HepG2 (cell line): ENCODE measurements around the gene ATP2A3. TPM values are rescaled to one million over a fixed set of nuclear protein-coding genes. Genes with fewer than 3 reads are reported as not detected.

Experiments used
- ATAC-seq: fragments of 200-7000 bp; cut with Tn5 transposase; 3 replicates; pipeline ENCODE4 v1.9.1; 2020; ENCODE audit warnings: mild to moderate bottlenecking, moderate library complexity
- BruUV-seq: library from RNA; stranded (reverse); fragments of 400-500 nt; replicated peaks from 2 replicates; lab custom pipeline; 2021; lab: Mats Ljungman, UMichigan
- CTCF ChIA-PET: fragments of 300-600 bp; formaldehyde crosslinking; extraction: SDS; loops from one replicate; lab custom pipeline; 2021; ENCODE audit warnings: low total read pairs, inconsistent platforms, low intra/inter-chr PET ratio; lab: Yijun Ruan, JAX
- POLR2A ChIA-PET: fragments of 350-600 bp; sonication (Branson Sonifier 250); formaldehyde crosslinking; loops from one replicate; lab custom pipeline; 2020; ENCODE audit warnings: antibody characterized with exemption, inconsistent platforms; lab: Yijun Ruan, JAX
- DNase-seq: peaks from one replicate; pipeline ENCODE4 v3.0.0-alpha.2; 2015; ENCODE audit warnings: low spot score
- FAIRE-seq: peaks from 3 replicates; lab custom pipeline; 2011; peaks lifted over from hg19 to GRCh38; lab: Jason Lieb, UNC
- H2AFZ ChIP-seq: one replicate; pipeline ENCODE4 v1.6.1; 2011; ENCODE audit warnings: low read length, inconsistent platforms
- H3K27ac ChIP-seq: fragments of 300-600 bp; 3 replicates; pipeline ENCODE4 v1.8.0; 2011; ENCODE audit warnings: mixed run types, mild to moderate bottlenecking, mixed read lengths, low read length, inconsistent platforms; ENCODE audit not compliant: insufficient read depth; ENCODE audit errors: extremely low read length
- H3K27me3 ChIP-seq, 2 experiments: fragments of 200-600 bp in 1 of 2; 2 replicates in 1 of 2; 3 replicates in 1 of 2; pipeline versions ENCODE4 v1.6.0 to v1.8.0; 2011; ENCODE audit warnings: low read length in 2 of 2, mild to moderate bottlenecking in 2 of 2, moderate library complexity in 2 of 2, inconsistent platforms in 1 of 2; ENCODE audit not compliant: insufficient read depth in 2 of 2, control insufficient read depth in 1 of 2
- H3K36me3 ChIP-seq, 2 experiments: fragments of 200-600 bp in 1 of 2; replicated peaks in 1 of 2; 2 replicates in 1 of 2; 3 replicates in 1 of 2; pipeline versions ENCODE4 v1.5.1 to v1.8.0; 2011; ENCODE audit warnings: low read length in 2 of 2, inconsistent platforms in 1 of 2; ENCODE audit not compliant: insufficient read depth in 2 of 2, control insufficient read depth in 1 of 2
- H3K4me1 ChIP-seq: 2 replicates; pipeline ENCODE4 v1.5.1; 2012; ENCODE audit warnings: low read length, inconsistent platforms; ENCODE audit not compliant: insufficient read depth
- H3K4me2 ChIP-seq: 2 replicates; pipeline ENCODE4 v1.6.0; 2011; ENCODE audit warnings: low read depth, low read length, inconsistent platforms
- H3K4me3 ChIP-seq, 3 experiments: fragments of 200-600 bp in 1 of 3; sonication (generic), shearing (Covaris generic) in 1 of 3; replicated peaks in 1 of 3; 2 replicates each; pipeline ENCODE4 v1.5.1; 2011 to 2016; ENCODE audit warnings: low read length in 3 of 3, inconsistent platforms in 2 of 3, low read depth in 2 of 3, mild to moderate bottlenecking in 2 of 3, control low read depth in 1 of 3, mixed read lengths in 1 of 3; ENCODE audit not compliant: insufficient read depth in 1 of 3
- H3K79me2 ChIP-seq: one replicate; pipeline ENCODE4 v1.6.1; 2011; ENCODE audit warnings: low read length, inconsistent platforms; ENCODE audit not compliant: insufficient read depth
- H3K9ac ChIP-seq: 2 replicates; pipeline ENCODE4 v1.6.0; 2011; ENCODE audit warnings: mild to moderate bottlenecking, low read depth, low read length, inconsistent platforms; ENCODE audit not compliant: insufficient read depth
- H3K9me3 ChIP-seq: 2 replicates; pipeline ENCODE4 v1.5.1; 2012; ENCODE audit warnings: mild to moderate bottlenecking, low read length
- H4K20me1 ChIP-seq: 2 replicates; pipeline ENCODE4 v1.6.0; 2011; ENCODE audit warnings: inconsistent platforms, mild to moderate bottlenecking, low read length, moderate library complexity; ENCODE audit not compliant: insufficient read depth
- AHR ChIP-seq: IDR thresholded peaks from 2 replicates; pipeline ENCODE4 v1.6.1; 2018; ENCODE audit warnings: missing genetic modification reagents, missing compliant biosample characterization
- ARNT2 ChIP-seq: sonication (generic); formaldehyde crosslinking; IDR thresholded peaks from 2 replicates; pipeline ENCODE4 v1.8.0; 2022; ENCODE audit warnings: mild to moderate bottlenecking, low read depth, missing genetic modification reagents, moderate library complexity
- ATF2 ChIP-seq: sonication (generic); formaldehyde crosslinking; IDR thresholded peaks from 2 replicates; pipeline ENCODE4 v1.4.0; 2020; ENCODE audit warnings: missing genetic modification reagents
- BCLAF1 ChIP-seq: fragments of 450-650 bp; IDR thresholded peaks from 2 replicates; pipeline ENCODE4 v1.6.1; 2017; ENCODE audit warnings: mild to moderate bottlenecking
- CREB3 ChIP-seq: sonication (generic); formaldehyde crosslinking; IDR thresholded peaks from 2 replicates; pipeline ENCODE4 v1.5.0; 2020; ENCODE audit warnings: missing genetic modification reagents
- E2F5 ChIP-seq: sonication (generic); formaldehyde crosslinking; conservative IDR thresholded peaks from 2 replicates; pipeline ENCODE4 v1.4.0; 2020; ENCODE audit warnings: missing genetic modification reagents
- GFI1 ChIP-seq: sonication (generic); formaldehyde crosslinking; IDR thresholded peaks from 2 replicates; pipeline ENCODE4 v1.5.0; 2020; ENCODE audit warnings: missing genetic modification reagents, mild to moderate bottlenecking, borderline replicate concordance
- PAX8 ChIP-seq: sonication (generic); formaldehyde crosslinking; IDR thresholded peaks from 2 replicates; pipeline ENCODE4 v1.8.0; 2022; ENCODE audit warnings: mild to moderate bottlenecking, missing genetic modification reagents, borderline replicate concordance
- RFX1 ChIP-seq: fragments of 450-650 bp; IDR thresholded peaks from 2 replicates; pipeline ENCODE4 v1.6.1; 2017
- SMAD1 ChIP-seq: sonication (generic); formaldehyde crosslinking; IDR thresholded peaks from 2 replicates; pipeline ENCODE4 v1.4.0; 2020; ENCODE audit warnings: missing genetic modification reagents, low read depth, mild to moderate bottlenecking, borderline replicate concordance
- ZMYM4 ChIP-seq: sonication (generic); formaldehyde crosslinking; IDR thresholded peaks from 2 replicates; pipeline ENCODE4 v1.8.1; 2023; ENCODE audit warnings: mild to moderate bottlenecking, missing genetic modification reagents
- ZNF224 ChIP-seq: sonication (generic); formaldehyde crosslinking; IDR thresholded peaks from 2 replicates; pipeline ENCODE4 v1.5.0; 2020; ENCODE audit warnings: mild to moderate bottlenecking, missing genetic modification reagents
- ZNF441 ChIP-seq: sonication (generic); formaldehyde crosslinking; IDR thresholded peaks from 2 replicates; pipeline ENCODE4 v1.7.0; 2021; ENCODE audit warnings: missing genetic modification reagents, borderline replicate concordance
- WGBS: methylation state at CpG from one replicate; pipeline ENCODE4 v1.1.6; 2017; ENCODE audit warnings: low lambda C conversion rate; 5-methylcytosine and 5-hydroxymethylcytosine counted together
- in situ Hi-C: cut with HindIII; loops from 2 replicates; pipeline ENCODE4 v1.10.0; 2017; ENCODE audit warnings: low pct_unique_long_range_greater_than_20kb; ENCODE audit not compliant: extremely low pct_ligation_motif_present
- intact Hi-C: fragments of 100-400 bp; cut with micrococcal nuclease; formaldehyde crosslinking; loops from one replicate; pipeline ENCODE4 v1.10.0; 2022; ENCODE audit not compliant: unreplicated experiment
- polyA plus RNA-seq, 8 experiments: library from polyadenylated mRNA; depleted of rRNA in 3 of 8; stranded (reverse) in 7 of 8; unstranded in 1 of 8; fragments of >200 nt; fragmentation: Illumina TruSeq in 4 of 8; extraction: Trizol in 4 of 8; gene quantifications; 2 replicates each; pipeline versions ENCODE4 v1.2.1 to v1.2.3, GENCODE V29; 2011 to 2016; ENCODE audit warnings: low read depth in 4 of 8, missing spikeins in 1 of 8, mixed read lengths in 1 of 8; ENCODE audit not compliant: insufficient read depth in 1 of 8
- total RNA-seq, 5 experiments: library from RNA; depleted of rRNA; stranded (reverse); fragments of >200 nt; fragmentation: Illumina TruSeq; extraction: Trizol; gene quantifications; 2 replicates each; pipeline ENCODE4 v1.2.3, GENCODE V29; 2016; ENCODE audit warnings: low read depth in 1 of 5
- TF ChIP-seq, protein P1 (sequence below): IDR thresholded peaks from 2 replicates; pipeline ENCODE4 v1.6.1; 2012; ENCODE audit warnings: low read depth, low read length, improper control_type of control experiment
- TF ChIP-seq, protein P2 (sequence below): sonication (generic); formaldehyde crosslinking; IDR thresholded peaks from 2 replicates; pipeline ENCODE4 v1.9.0; 2021; ENCODE audit warnings: missing genetic modification reagents, borderline replicate concordance

Gene ATP2A3
- total and polyA plus RNA-seq, 2 of the 13 experiments (the other 11 are each of a cell fraction or from before 2014, with no cell fraction given) = 0.07 TPM; not detected in 1

DNA sequence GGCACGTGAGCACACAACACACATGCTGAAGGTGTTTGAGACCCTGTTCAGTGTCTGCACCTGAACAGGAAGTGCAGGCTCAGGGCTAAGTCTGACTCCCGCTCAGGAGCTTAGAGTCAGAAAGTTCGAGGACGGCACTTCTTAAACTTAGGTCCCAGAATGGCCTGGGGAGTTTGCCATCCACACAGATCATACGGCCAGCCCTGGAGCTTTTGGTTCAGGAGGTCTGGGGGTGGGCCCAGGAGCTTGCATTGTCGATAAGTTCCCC lies 67.3 kb downstream of the ATP2A3 start:
- Histone ChIP-seq H3K9me3 (no peaks in the 10 kb centered on the region), H2AFZ (no peak overlapping the region), H3K27me3 (peaks cover 0 to 19% of the 10 kb centered on the region in 2 experiments; a peak in 3 of 5 replicates), H3K4me3 (no peak overlapping the region; a peak in 1 of 6 replicates), H3K27ac (no peak overlapping the region), H3K4me2 (peak overlapping the region; percentile 35; the same call in 1 of the 2 replicates), H3K36me3 (no peaks in the 10 kb centered on the region), H3K4me1 (peaks cover 28% of the 10 kb centered on the region), H3K9ac (no peak overlapping the region), H4K20me1 (no peaks in the 10 kb centered on the region), H3K79me2 (no peaks in the 10 kb centered on the region)
- in situ Hi-C loops (no loop called here), intact Hi-C loops (no loop called here)
- no peak for FAIRE-seq
- 8% methylated on average over 2 of the region's 6 CpGs for WGBS
- no peak for DNase-seq
- ChIA-PET CTCF (no interaction called here), POLR2A (no interaction called here)
- BruUV-seq = no TSS peak
- ATAC-seq = no peak
- no peak for TF ChIP-seq ZMYM4 (CRISPR knock-in tag)
- TF ChIP-seq ZNF224 = no peak
- TF ChIP-seq BCLAF1 = no peak
- no peak for TF ChIP-seq ZNF441 (CRISPR knock-in tag)
- TF ChIP-seq RFX1 = no peak
- no peak for TF ChIP-seq PAX8 (CRISPR knock-in tag)
- TF ChIP-seq, protein P1, sequence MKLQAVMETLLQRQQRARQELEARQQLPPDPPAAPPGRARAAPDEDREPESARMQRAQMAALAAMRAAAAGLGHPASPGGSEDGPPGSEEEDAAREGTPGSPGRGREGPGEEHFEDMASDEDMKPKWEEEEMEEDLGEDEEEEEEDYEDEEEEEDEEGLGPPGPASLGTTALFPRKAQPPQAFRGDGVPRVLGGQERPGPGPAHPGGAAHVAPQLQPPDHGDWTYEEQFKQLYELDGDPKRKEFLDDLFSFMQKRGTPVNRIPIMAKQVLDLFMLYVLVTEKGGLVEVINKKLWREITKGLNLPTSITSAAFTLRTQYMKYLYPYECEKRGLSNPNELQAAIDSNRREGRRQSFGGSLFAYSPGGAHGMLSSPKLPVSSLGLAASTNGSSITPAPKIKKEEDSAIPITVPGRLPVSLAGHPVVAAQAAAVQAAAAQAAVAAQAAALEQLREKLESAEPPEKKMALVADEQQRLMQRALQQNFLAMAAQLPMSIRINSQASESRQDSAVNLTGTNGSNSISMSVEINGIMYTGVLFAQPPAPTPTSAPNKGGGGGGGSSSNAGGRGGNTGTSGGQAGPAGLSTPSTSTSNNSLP = no peak
- TF ChIP-seq ARNT2 = no peak
- no peak for TF ChIP-seq SMAD1 (CRISPR knock-in tag)
- TF ChIP-seq AHR = no peak
- no peak for TF ChIP-seq GFI1
- TF ChIP-seq, protein P2, sequence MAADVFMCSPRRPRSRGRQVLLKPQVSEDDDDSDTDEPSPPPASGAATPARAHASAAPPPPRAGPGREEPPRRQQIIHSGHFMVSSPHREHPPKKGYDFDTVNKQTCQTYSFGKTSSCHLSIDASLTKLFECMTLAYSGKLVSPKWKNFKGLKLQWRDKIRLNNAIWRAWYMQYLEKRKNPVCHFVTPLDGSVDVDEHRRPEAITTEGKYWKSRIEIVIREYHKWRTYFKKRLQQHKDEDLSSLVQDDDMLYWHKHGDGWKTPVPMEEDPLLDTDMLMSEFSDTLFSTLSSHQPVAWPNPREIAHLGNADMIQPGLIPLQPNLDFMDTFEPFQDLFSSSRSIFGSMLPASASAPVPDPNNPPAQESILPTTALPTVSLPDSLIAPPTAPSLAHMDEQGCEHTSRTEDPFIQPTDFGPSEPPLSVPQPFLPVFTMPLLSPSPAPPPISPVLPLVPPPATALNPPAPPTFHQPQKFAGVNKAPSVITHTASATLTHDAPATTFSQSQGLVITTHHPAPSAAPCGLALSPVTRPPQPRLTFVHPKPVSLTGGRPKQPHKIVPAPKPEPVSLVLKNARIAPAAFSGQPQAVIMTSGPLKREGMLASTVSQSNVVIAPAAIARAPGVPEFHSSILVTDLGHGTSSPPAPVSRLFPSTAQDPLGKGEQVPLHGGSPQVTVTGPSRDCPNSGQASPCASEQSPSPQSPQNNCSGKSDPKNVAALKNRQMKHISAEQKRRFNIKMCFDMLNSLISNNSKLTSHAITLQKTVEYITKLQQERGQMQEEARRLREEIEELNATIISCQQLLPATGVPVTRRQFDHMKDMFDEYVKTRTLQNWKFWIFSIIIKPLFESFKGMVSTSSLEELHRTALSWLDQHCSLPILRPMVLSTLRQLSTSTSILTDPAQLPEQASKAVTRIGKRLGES (CRISPR knock-in tag) = no peak
- TF ChIP-seq CREB3 = no peak
- no peak for TF ChIP-seq E2F5 (CRISPR knock-in tag)
- TF ChIP-seq ATF2 (CRISPR knock-in tag) = no peak
